NCI-H1105 (cell line): ENCODE measurements around the gene CERKL.

ENCODE experiments used
- DNase-seq: peaks from one replicate; lab custom pipeline; 2025; lab: John Stamatoyannopoulos, UW

The CERKL gene

GRCh38 chr2:181677912-181678586 lies 21.1 kb upstream of the CERKL start:
- DNase-seq: no peak

DNA sequence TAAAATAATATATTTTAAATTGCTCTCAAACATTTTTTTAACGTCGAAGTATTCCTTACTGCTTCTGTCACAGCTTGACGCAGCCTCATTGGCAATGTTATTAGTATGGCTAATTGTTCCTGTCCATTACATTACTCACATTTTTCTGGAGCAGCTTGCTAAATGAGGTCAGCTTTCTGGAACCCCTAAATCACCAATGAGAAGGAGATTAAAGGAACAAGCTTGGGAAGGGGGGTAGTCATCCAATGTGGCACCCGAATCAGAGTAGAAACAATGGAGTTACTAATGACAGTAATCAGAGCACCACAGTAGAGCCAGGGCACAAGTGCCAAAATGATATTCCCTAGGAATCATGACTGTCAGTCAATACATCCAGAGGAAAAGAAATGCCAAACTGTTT lies 18.3 kb upstream of the CERKL start:
- DNase-seq: no peak

DNA sequence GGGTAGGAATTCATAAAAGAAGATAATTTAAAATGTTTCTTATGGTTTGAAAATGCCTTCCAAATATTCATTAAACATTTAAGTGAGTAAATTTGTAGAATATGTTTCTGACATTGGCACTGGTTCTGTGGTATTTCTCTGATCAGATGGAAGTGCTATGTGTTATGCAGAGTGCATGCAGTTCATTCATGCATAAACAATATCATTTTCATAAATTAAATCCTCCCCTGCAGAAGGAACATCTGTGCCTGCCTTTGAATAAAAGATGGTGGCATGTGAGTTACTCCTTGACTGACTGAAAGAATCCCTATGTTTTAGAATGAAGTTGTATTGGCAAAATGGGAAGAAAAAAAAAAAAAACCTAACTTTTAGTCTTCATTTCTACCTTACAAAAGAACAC lies 17.6 kb upstream of the CERKL start:
- no peak for DNase-seq

GRCh38 chr2:181673173-181673572 lies 16.3 kb upstream of the CERKL start:
- DNase-seq: peak; percentile 75

DNA sequence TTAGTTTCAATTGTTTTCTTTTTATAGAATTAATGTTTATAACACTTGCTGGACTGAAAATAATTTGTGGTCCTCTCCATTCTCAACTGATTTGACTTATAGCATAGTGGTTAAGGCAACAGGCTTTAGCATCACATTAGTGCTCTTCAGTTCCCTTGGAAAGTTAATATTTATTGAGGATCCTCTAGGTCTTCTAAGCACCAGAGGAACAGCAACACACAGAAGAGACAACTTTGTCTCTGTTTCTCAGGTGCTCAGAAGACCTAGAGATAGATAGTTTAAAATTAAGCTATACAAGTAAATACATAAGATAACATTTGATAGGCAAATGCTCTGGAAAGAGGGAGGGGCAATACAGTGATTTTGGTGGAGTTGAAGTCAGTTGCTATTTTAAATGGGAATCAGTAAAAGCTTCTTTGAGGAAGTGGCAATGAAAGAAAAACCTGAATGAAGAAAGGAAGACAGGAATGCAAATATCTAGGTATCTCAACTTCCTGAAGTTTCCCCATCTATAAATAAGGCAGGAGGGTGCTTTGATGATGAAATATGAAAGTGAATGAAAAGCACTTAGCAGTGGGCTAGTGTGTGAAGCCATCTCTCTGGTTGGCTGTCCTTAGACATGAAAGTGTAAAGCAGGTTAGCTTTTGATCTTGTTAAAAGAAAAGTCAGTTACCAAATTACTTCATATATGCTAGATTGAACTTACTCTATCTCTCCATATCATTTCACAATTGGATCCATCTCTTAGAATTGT lies 15.5 kb upstream of the CERKL start:
- DNase-seq: no peak

GRCh38 chr2:181670632-181671031 lies 13.7 kb upstream of the CERKL start:
- no peak for DNase-seq

DNA sequence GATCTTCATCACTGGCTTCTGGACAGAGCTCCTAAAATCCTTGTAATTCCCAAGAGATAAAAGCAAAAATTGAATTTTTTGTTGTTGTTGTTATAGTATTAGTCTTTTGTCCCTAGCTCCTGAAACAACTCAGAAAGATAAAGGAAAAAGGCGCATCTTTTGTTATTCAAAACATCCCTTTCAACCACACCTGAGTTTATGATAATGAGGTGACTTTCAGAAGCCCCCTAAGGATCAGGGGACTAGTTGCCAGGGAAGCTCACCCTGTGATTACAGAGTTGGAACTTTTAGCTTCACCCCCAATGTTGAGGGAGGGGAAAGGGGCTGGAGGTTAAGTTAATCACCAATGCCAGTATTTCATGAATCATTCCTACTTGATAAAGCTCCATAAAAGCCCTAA lies 10.3 kb upstream of the CERKL start:
- DNase-seq: no peak

DNA sequence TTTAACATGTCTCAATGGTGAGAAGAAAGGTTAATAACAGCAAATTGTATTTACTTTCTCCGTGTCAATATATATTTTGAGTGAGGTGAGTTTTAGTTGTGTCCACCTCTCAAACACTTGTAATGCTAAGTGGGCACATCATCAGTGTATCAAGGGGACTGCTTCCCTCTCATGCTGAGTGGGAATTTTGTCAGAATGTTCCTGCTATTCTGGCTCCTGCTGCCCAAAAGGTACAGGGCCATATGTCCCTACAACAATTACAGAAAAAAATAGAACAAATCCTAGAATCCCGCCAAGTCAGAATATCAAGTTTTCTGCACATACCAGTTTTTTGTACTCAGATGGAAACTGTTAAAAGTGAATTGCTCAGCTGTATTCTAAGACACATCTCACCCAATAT lies 5.4 kb upstream of the CERKL start:
- no peak for DNase-seq

GRCh38 chr2:181660181-181660580 lies 3.3 kb upstream of the CERKL start:
- DNase-seq: no peak

- DNase-seq: peak; percentile 67
These were observed 1.5 kb upstream of the CERKL start for GRCh38 chr2:181658444-181658843.

DNA sequence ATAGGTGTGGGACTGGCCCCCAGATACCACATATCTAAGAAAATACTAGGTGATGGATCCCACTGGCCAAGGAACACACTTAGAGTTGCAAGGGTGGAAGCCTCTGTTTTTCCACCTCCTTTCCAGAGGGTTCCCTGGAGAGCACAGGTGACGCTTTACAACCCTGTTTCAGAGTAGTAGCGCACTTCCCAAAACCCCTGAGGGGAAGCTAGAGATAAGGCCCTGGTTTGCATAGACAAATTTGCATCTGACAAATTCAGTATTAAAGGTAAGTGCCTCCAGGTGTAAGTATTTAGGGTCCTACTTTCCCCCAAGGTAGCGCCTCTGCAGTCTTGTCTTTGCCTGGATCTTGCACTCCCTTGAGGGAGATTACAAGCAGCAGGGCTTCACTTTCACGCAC lies 474 bp upstream of the CERKL start:
- DNase-seq: no peak

- DNase-seq: no peak
These were observed 1.4 kb downstream of the CERKL start for GRCh38 chr2:181655519-181655918.

- DNase-seq: no peak
These were observed 7.4 kb downstream of the CERKL start for GRCh38 chr2:181649436-181649979.

DNA sequence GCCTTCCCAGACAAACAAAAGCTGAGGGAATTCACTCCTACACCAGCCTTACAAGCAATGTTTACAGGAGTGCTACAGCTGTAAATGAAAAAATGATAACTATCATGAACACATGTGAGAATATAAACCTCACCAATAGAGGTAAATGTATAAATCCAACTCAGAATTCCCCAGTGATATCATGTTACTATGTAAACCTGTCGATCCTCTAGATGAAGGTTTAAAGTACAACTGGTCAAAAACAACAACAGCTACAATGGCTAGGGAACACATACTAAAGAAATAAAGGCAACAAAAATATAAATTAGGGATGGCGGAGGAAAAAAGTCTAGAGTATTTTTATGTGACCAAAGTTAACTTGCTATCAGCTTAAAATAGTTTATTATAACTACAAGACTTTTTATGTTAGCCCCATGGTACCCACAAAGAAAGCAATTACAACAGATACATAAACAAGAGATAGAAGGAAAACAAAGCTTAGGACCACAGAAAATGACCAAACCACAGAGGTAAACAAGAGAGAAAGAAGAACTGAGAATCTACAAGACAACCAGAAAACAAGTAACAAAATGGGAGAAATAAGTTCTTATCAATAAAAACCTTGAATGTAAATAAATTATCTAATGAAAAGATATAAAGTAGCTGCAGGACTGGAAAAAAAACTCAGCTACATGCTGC lies 8.3 kb downstream of the CERKL start:
- DNase-seq: no peak

- DNase-seq: no peak
These were observed 10.4 kb downstream of the CERKL start for GRCh38 chr2:181646415-181646987.

- no peak for DNase-seq
These were observed 13.8 kb downstream of the CERKL start for GRCh38 chr2:181643151-181643550.

- DNase-seq: no peak
These were observed 14.8 kb downstream of the CERKL start for GRCh38 chr2:181642086-181642485.

DNA sequence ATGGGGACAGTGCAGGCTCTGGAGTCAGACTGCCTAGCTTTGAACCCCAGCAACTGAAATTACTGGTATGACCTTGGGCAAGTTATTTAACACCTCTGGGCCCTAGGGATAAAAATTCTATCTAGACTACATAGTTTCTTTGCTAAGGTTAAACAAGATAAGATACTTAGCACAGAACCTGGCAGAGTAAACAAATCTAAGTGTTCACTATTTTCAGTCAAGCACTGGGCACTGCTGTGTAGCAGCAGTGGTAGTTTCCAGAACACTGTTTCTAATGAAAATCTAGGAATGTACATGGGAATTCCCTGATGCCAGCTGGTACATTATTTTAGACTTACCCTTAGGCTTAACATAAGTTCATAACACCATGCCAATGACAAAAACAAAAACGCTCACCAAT lies 17.2 kb downstream of the CERKL start:
- no peak for DNase-seq

GRCh38 chr2:181632733-181633401 lies 24.0 kb downstream of the CERKL start:
- DNase-seq: no peak

DNA sequence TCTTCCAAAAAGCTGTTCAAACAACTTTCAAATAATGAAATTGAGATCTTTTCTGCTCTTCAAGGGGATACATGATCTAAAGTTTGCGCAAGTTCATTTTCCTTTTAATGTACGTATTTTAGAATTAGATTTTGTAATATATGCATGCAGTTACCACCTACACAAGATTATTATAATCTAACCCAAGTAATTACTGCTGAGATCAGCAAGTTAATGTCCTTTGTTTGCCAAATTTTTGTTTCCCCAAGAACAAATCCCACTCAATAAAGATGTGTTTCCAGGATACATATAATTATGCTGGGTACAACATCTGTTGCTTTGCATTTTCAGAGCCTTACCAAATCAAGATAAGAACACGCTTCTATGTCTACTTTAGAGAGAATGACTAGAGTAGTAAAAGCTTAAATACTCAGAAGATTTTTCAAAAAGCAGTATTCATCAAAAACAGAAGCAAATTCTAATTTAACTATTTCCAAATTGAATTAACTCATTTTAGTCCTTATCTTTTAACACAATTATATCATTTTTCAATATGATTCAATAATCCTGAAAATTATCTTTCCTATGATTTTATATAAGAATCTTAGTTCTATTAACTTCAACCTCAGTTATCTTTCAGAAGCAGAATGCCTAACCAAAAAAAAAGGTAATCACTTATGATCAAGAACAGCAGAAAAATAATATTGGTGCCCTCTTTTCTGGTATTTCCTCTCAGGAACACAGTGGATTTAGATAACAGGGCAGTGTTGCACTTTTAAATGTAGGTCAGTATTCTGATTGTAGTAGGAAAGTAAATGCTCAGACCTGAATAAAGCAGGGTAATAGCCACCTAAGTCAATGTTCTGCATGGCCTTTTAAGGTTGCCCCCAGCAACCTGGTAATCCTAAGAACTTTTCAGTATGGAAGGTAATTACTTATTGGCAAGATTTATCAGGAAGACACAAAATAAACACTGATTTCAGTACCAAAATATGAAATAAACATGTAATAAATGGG lies 28.0 kb downstream of the CERKL start:
- DNase-seq: peak; percentile 20

- no peak for DNase-seq
These were observed 29.4 kb downstream of the CERKL start for GRCh38 chr2:181627545-181627944.
